SK-N-SH (cell line): Measurements from ENCODE around the gene CYP26B1.

Source experiments
- CTCF ChIP-seq: fragments of 200-600 bp; sonication (generic); IDR thresholded peaks from 2 replicates; pipeline ENCODE4 v1.6.1; 2017; ENCODE audit warnings: antibody characterized with exemption, mild to moderate bottlenecking, moderate library complexity
- EP300 ChIP-seq, 2 experiments: IDR thresholded peaks; 2 replicates each; pipeline versions ENCODE4 v1.4.0 to v1.6.1; 2012; ENCODE audit warnings: borderline replicate concordance in 1 of 2, low read depth in 1 of 2, low read length in 1 of 2
- EZH2phosphoT487 ChIP-seq: fragments of 200-600 bp; sonication (generic); IDR thresholded peaks from 2 replicates; pipeline ENCODE4 v1.6.1; 2017; ENCODE audit warnings: low read depth, mixed run types, mild to moderate bottlenecking, antibody characterized with exemption, moderate library complexity, borderline replicate concordance
- FOXM1 ChIP-seq: IDR thresholded peaks from 2 replicates; pipeline ENCODE4 v1.4.0; 2012; ENCODE audit warnings: low read depth, mild to moderate bottlenecking
- IRF3 ChIP-seq: fragments of 150-350 bp; IDR thresholded peaks from 2 replicates; pipeline ENCODE4 v1.6.1; 2016; ENCODE audit warnings: mild to moderate bottlenecking, low read depth, low read length
- PBX3 ChIP-seq: IDR thresholded peaks from 2 replicates; pipeline ENCODE4; 2012
- RCOR1 ChIP-seq: fragments of 150-350 bp; IDR thresholded peaks from 2 replicates; pipeline ENCODE4 v1.6.1; 2017; ENCODE audit warnings: antibody characterized with exemption, low read length
- REST ChIP-seq: IDR thresholded peaks from 2 replicates; pipeline ENCODE4 v1.6.1; 2012; ENCODE audit warnings: mild to moderate bottlenecking, low read depth, low read length, moderate library complexity
- SMC3 ChIP-seq: IDR thresholded peaks from 2 replicates; pipeline ENCODE4 v1.6.1; 2012; ENCODE audit warnings: low read depth, low read length, improper control_type of control experiment
- TEAD4 ChIP-seq: IDR thresholded peaks from 2 replicates; pipeline ENCODE4 v1.4.0; 2012; ENCODE audit warnings: mild to moderate bottlenecking, borderline replicate concordance; ENCODE audit not compliant: insufficient read depth
- USF1 ChIP-seq: IDR thresholded peaks from 2 replicates; pipeline ENCODE4 v1.4.0; 2012; ENCODE audit warnings: low read depth, borderline replicate concordance
- USF2 ChIP-seq: fragments of 150-350 bp; IDR thresholded peaks from 2 replicates; pipeline ENCODE4 v1.6.1; 2017; ENCODE audit warnings: antibody characterized with exemption, low read length, low read depth, borderline replicate concordance

- TF ChIP-seq CTCF = no peak
- TF ChIP-seq REST = no peak
- no peak for TF ChIP-seq PBX3
- no peak for TF ChIP-seq USF1
- no peak for TF ChIP-seq EZH2phosphoT487
- no peak for TF ChIP-seq SMC3
- no peak for TF ChIP-seq EP300 (IDR thresholded peaks at IDR 0.05; ENCODE audit: borderline replicate concordance in 1 of 2, low read depth in 1 of 2, low read length in 1 of 2)
- no peak for TF ChIP-seq FOXM1
- TF ChIP-seq TEAD4 = no peak
- no peak for TF ChIP-seq RCOR1
- TF ChIP-seq IRF3 = no peak
- TF ChIP-seq USF2 = no peak
These were observed 14.9 kb upstream of the CYP26B1 start for GRCh38 chr2:72162574-72162973.
